IMR-90 (cell line): ENCODE results near the gene TIGIT.

Experiments used
- CTCF ChIP-seq: conservative IDR thresholded peaks from 2 replicates; pipeline ENCODE4 v1.5.1; 2012; ENCODE audit warnings: mild to moderate bottlenecking, low read depth, low read length, improper control_type of control experiment
- POLR2A ChIP-seq: IDR thresholded peaks from 2 replicates; pipeline ENCODE4 v1.6.1; 2012; ENCODE audit warnings: mild to moderate bottlenecking, low read depth, low read length
- RAD21 ChIP-seq: IDR thresholded peaks from 2 replicates; pipeline ENCODE4 v1.6.1; 2012; ENCODE audit warnings: low read length, improper control_type of control experiment
- TF ChIP-seq, protein P1 (sequence below): fragments of 150-350 bp; IDR thresholded peaks from 2 replicates; pipeline ENCODE4 v1.6.1; 2016; ENCODE audit warnings: low read depth, mild to moderate bottlenecking, low read length, moderate library complexity, borderline replicate concordance

DNA sequence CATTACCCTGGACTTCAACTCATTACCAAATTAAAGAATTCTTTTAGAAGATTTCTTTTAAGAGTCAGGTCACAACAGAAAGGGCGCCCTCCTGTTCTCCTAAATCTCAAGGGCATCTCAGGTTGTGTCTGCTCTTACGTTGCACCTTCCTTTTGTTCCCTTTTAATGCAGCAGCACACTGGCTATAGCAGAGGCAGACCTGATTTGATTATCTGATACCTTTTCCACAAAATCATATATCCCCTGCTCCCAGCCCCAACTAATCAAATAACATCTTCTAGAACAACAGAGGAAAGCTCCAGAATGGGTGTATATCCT is 40.1 kb downstream of the TIGIT start:
- no peak for TF ChIP-seq CTCF
- TF ChIP-seq RAD21, result no peak
- TF ChIP-seq POLR2A, result no peak
- TF ChIP-seq, protein P1, sequence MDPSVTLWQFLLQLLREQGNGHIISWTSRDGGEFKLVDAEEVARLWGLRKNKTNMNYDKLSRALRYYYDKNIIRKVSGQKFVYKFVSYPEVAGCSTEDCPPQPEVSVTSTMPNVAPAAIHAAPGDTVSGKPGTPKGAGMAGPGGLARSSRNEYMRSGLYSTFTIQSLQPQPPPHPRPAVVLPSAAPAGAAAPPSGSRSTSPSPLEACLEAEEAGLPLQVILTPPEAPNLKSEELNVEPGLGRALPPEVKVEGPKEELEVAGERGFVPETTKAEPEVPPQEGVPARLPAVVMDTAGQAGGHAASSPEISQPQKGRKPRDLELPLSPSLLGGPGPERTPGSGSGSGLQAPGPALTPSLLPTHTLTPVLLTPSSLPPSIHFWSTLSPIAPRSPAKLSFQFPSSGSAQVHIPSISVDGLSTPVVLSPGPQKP, result no peak
